GM18907 (cell line): ENCODE measurements around the gene DARS2.

Experiments used
- ATAC-seq: cut with Tn5 transposase; IDR thresholded peaks from one replicate; pipeline ENCODE4 v1.9.1; 2021; ENCODE audit warnings: mild to moderate bottlenecking, moderate library complexity; ENCODE audit not compliant: unreplicated experiment

Gene DARS2

DNA sequence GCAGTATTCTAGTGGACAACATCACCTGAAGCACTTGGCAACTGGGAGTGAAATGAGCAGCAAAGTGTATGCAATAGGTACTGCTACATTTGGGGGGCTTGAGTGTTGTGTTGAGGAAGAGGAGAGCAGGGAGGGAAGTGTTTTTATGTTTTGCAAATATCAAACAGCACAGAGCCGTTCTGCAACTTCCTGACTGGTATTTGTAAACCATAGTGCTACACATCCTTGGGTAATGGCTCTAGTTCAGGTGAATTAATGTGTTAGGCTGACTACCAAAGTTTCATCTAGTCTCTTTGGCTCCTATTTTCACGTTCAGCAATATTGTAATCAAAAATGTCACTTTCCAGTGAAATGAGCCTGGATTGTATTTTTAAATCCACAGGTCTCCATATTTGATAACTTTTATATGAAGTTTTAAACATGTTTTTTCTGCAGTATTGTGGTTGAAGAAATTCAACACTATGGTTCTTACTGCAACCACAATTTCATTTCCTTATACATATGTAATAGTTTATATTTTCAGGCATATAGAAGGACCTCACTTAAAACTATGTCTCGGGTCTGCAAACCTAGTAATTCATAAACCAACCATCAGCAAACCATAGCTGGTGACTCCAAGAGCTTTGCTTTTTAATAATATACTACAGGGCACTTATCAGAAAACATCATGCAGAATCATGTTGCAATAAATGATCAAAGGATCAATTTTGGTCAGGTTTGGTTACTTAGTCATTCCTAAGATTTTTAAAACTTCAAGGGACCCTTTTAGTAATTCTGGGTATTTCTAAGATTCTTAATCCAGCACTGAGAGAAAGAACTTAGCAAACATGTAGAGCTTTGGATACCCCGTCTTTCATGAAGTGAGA, 62.5 kb downstream of the DARS2 start:
- no peak for ATAC-seq

DNA sequence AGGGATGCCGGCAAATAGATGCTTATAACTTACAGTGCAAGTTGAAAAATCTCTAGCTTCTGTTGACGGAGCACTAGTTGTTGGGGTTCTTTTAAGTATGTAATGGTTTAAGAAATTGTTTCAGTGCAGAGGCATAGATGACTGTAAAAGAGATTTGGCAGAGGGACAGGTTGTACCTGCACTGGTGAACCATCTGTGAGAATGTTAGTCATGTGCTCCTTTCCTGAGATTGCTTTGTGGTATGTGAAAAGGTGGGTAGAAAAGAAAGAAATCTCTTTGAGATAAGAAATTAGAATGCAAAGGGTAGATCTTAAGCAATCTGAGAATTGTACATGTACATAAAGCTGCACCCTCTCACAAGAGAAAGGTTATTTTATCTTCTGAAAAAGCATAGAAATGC, 63.2 kb downstream of the DARS2 start:
- ATAC-seq = no peak

DNA sequence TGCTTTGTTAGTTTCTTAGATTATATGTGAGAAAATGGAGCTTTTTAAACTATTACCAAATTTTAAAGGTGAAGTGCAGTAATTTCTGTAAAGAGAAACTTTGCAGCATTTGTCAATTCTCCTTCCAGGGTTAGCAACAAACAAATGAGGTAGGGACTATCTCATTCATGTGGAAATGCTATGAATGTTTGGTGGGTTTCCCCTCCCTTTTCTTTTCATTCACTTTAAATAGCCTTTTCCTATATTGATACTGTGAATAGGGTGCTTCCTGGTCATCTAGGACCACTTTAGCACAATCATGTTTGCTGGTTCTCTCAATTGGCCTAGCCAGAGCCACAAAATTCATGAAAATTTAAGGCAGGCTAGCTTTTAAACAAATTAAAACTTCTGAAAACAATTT, 64.3 kb downstream of the DARS2 start:
- ATAC-seq = no peak

DNA sequence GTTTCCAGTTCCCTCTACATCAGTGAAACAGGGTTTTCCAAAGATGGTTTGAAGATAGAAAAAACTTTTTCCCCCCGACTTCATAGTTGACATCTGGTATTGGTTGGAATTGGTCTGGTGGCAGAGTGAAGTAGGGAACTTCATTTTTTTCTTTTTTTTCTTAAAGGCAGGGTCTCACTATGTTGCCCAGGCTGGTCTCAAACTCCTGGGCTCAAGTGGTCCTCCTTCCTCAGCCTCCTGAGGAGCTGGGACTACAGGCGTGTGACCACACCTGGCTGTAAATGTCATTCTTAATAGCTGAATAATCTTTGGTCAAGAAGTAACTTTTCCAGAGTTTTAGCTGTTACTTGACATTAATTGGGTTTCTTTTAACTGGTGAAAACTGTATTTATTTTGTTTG, 65.4 kb downstream of the DARS2 start:
- ATAC-seq = no peak

DNA sequence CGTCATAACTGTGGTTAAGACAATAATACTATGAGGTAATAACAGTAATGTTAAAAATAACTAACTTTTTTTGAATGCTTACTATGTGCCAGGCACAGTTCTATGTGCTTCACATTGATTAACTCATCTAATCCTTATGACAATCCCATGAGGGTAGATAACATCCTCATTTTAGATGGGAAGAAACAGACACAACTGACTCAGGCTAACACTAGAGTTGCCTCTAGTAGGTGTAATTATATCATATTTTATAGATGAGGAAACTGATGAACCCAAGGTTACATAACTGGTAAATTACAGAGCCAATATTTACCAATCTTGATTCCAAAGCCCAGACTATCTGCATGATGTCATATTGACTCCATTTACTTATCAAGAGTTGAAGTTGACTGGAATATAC, 69.1 kb downstream of the DARS2 start:
- no peak for ATAC-seq

DNA sequence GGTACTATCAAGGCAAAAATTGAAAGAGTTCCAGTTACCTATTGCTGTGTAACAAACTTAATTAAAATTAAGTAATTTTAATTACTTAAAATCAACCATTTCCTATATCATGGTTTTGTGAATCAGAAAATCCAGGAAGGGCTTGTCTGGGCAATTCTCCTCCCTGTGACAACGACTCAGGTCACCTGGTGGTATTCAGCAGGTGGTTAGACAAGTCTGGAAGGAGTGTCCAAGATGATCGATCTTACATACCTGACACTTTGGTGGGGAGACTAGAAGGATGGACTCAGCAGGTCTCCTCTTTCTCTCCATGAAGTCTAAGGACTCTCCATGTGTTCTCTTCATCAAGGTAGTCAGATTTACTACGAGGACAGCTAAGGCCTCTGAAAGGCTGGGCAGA, 69.7 kb downstream of the DARS2 start:
- no peak for ATAC-seq

DNA sequence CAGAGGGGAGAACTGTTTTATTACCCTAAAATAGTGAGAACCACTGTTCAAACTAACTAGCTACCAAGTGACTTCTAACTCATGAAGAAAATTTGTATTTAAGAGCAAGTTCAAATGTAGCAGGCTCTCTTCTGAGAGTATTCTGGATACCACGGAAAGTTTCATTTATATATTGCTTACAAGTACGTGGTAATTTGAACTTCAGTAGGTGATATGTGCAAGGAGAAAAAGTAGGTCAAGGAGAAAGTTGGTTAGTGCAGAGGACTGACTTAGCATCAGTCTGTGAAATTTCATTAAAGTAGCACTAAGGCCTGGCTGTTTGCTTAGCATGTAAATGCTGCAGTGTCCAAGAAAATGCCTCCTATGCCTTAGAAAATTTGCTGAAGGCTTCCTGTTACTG, 76.0 kb downstream of the DARS2 start:
- ATAC-seq = no peak

DNA sequence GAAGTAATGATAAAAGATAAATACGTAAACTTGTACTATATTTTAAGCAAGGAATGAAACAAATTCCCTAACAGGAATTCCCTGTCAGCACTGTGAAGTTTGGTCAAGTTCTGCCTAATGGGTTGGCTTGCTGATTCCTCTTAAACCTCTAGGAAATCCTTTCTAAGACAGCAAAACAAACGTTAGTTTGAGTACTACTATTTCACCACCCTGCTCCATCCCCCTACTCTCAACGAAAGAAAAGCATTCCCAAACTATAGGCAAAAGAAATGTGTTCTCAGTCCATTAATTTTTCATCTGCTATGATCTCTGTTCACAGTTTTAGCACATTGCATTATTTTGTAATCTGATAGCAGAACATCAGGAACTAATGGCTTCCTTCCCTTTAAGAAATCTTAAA, 76.5 kb downstream of the DARS2 start:
- no peak for ATAC-seq

DNA sequence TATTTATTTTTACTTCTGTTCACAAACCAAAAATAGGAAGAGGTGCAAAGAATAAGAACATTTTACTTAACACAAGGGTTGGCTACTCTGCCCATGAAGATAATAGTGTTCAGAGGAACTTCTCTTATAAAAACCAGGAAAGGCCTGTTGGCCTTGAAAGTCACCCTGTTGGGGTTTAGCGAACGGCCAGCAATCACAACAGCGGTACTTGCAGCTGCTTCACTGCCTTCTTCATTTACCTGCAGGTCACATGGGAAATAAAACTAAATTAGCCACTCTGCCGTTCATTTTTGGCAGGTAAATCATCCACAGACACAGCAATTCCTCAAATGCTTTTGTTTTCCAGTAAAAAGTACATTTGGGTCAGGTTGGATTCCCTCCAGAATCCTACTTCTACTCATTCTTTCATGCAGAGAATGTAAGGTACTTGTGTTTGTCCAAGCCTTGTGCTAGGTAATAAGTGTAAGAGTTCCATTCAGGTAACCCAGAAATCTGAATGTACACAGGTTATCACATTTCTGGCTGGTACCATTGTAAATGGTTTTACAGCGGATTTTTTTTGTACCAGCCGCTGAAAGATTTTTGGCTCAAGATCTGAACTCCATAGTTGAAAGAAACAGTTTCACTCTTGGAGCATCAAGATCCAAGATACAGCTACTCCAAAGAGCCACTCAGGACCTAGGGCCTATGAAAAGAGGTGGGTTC, 79.5 kb downstream of the DARS2 start:
- no peak for ATAC-seq
